KOPT-K1 (cell line): ENCODE results near the gene PTPRF.

Experiments
- H3K27ac ChIP-seq: fragments of 200-600 bp; sonication (generic); 2 replicates; pipeline ENCODE4 v1.5.1; 2016; ENCODE audit warnings: antibody characterized with exemption, mild to moderate bottlenecking, low read depth, low read length; ENCODE audit not compliant: poor library complexity, severe bottlenecking
- H3K36me3 ChIP-seq: fragments of 200-600 bp; sonication (generic); 2 replicates; pipeline ENCODE4 v1.5.1; 2017; ENCODE audit warnings: antibody characterized with exemption, mild to moderate bottlenecking, low read length, moderate library complexity; ENCODE audit not compliant: insufficient read depth
- H3K9me3 ChIP-seq: fragments of 200-600 bp; sonication (generic); 2 replicates; pipeline ENCODE4 v1.5.1; 2017; ENCODE audit warnings: antibody characterized with exemption, low read length, mild to moderate bottlenecking; ENCODE audit not compliant: insufficient read depth, poor library complexity, severe bottlenecking

Gene PTPRF

GRCh38 chr1:43585557-43585956 is 54.9 kb downstream of the PTPRF start:
- Histone ChIP-seq H3K9me3 (no peaks in the 10 kb centered on the region), H3K27ac (no peak overlapping the region), H3K36me3 (no peaks in the 10 kb centered on the region)

- Histone ChIP-seq H3K36me3 (no peaks in the 10 kb centered on the region), H3K27ac (no peak overlapping the region), H3K9me3 (no peaks in the 10 kb centered on the region)
Measured at GRCh38 chr1:43586136-43586731, 55.6 kb downstream of the PTPRF start.

GRCh38 chr1:43587001-43587400 is 56.3 kb downstream of the PTPRF start:
- Histone ChIP-seq H3K36me3 (no peaks in the 10 kb centered on the region), H3K27ac (no peak overlapping the region), H3K9me3 (no peaks in the 10 kb centered on the region)

- Histone ChIP-seq H3K36me3 (no peaks in the 10 kb centered on the region), H3K27ac (no peak overlapping the region), H3K9me3 (no peaks in the 10 kb centered on the region)
Measured at GRCh38 chr1:43587594-43587993, 56.9 kb downstream of the PTPRF start.

GRCh38 chr1:43588592-43588991 is 57.9 kb downstream of the PTPRF start:
- no peaks in the 10 kb centered on the region for H3K9me3 ChIP-seq
- no peak overlapping the region for H3K27ac ChIP-seq
- H3K36me3 ChIP-seq: no peaks in the 10 kb centered on the region

- no peaks in the 10 kb centered on the region for H3K9me3 ChIP-seq
- no peak overlapping the region for H3K27ac ChIP-seq
- H3K36me3 ChIP-seq: no peaks in the 10 kb centered on the region
Measured at GRCh38 chr1:43590388-43590925, 59.8 kb downstream of the PTPRF start.

- H3K36me3 ChIP-seq: no peaks in the 10 kb centered on the region
- no peak overlapping the region for H3K27ac ChIP-seq
Measured at GRCh38 chr1:43591181-43591580, 60.5 kb downstream of the PTPRF start.

GRCh38 chr1:43592051-43592665 is 61.5 kb downstream of the PTPRF start:
- H3K27ac ChIP-seq: no peak overlapping the region
- no peaks in the 10 kb centered on the region for H3K36me3 ChIP-seq
- H3K9me3 ChIP-seq: no peaks in the 10 kb centered on the region

More at GRCh38 chr1:43591181-43591580, 60.5 kb downstream of the PTPRF start:
- no peaks in the 10 kb centered on the region for H3K9me3 ChIP-seq

- Histone ChIP-seq H3K27ac (no peak overlapping the region), H3K9me3 (no peaks in the 10 kb centered on the region), H3K36me3 (no peaks in the 10 kb centered on the region)
Measured at GRCh38 chr1:43592974-43593683, 62.4 kb downstream of the PTPRF start.

- no peak overlapping the region for H3K27ac ChIP-seq
- no peaks in the 10 kb centered on the region for H3K36me3 ChIP-seq
Measured at GRCh38 chr1:43596579-43596978, 65.9 kb downstream of the PTPRF start.

GRCh38 chr1:43597028-43597427 is 66.3 kb downstream of the PTPRF start:
- Histone ChIP-seq H3K27ac (no peak overlapping the region), H3K9me3 (no peaks in the 10 kb centered on the region), H3K36me3 (no peaks in the 10 kb centered on the region)

More at GRCh38 chr1:43596579-43596978, 65.9 kb downstream of the PTPRF start:
- H3K9me3 ChIP-seq: no peaks in the 10 kb centered on the region

GRCh38 chr1:43597721-43598120 is 67.0 kb downstream of the PTPRF start:
- H3K27ac ChIP-seq: no peak overlapping the region
- H3K9me3 ChIP-seq: no peaks in the 10 kb centered on the region
- no peaks in the 10 kb centered on the region for H3K36me3 ChIP-seq

GRCh38 chr1:43598622-43599021 is 67.9 kb downstream of the PTPRF start:
- H3K27ac ChIP-seq: no peak overlapping the region
- H3K36me3 ChIP-seq: no peaks in the 10 kb centered on the region
- H3K9me3 ChIP-seq: no peaks in the 10 kb centered on the region

- no peak overlapping the region for H3K27ac ChIP-seq
- no peaks in the 10 kb centered on the region for H3K9me3 ChIP-seq
- no peaks in the 10 kb centered on the region for H3K36me3 ChIP-seq
Measured at GRCh38 chr1:43600033-43601020, 69.6 kb downstream of the PTPRF start.
